Measurements from ENCODE around the gene C12orf42.

The C12orf42 gene

GRCh38 chr12:103423516-103423910 lies 72.3 kb downstream of the C12orf42 start:
- Histone ChIP-seq H3K9me3 (ENCODE audit: severe bottlenecking) (no peaks in the 10 kb centered on the region), H3K4me3 (ENCODE audit: low read depth, low read length) (no peak overlapping the region), H3K27me3 (ENCODE audit: insufficient read depth, low read depth, severe bottlenecking) (no peaks in the 10 kb centered on the region), H3K27ac (no peak overlapping the region), H3K36me3 (no peaks in the 10 kb centered on the region)
- DNase-seq: no peak
- no peak for TF ChIP-seq CTCF (IDR thresholded peaks at IDR 0.05; ENCODE audit: low read depth, low read length)

GRCh38 chr12:103422746-103423515 lies 72.8 kb downstream of the C12orf42 start:
- no peaks in the 10 kb centered on the region for H3K9me3 ChIP-seq (ENCODE audit: severe bottlenecking)
- no peak overlapping the region for H3K27ac ChIP-seq
- no peak overlapping the region for H3K4me3 ChIP-seq (ENCODE audit: low read depth, low read length)
- H3K27me3 ChIP-seq (ENCODE audit: insufficient read depth, low read depth, severe bottlenecking): no peaks in the 10 kb centered on the region
- H3K36me3 ChIP-seq: no peaks in the 10 kb centered on the region
- DNase-seq: peak; percentile 35
- no peak for TF ChIP-seq CTCF (IDR thresholded peaks at IDR 0.05; ENCODE audit: low read depth, low read length)

- Histone ChIP-seq H3K4me3 (ENCODE audit: low read depth, low read length) (no peak overlapping the region), H3K9me3 (ENCODE audit: severe bottlenecking) (no peaks in the 10 kb centered on the region), H3K27me3 (ENCODE audit: insufficient read depth, low read depth, severe bottlenecking) (no peaks in the 10 kb centered on the region), H3K27ac (no peak overlapping the region), H3K36me3 (no peaks in the 10 kb centered on the region)
- no peak for DNase-seq
- no peak for TF ChIP-seq CTCF (IDR thresholded peaks at IDR 0.05; ENCODE audit: low read depth, low read length)
These were observed 73.4 kb downstream of the C12orf42 start for GRCh38 chr12:103422328-103422727.

- no peaks in the 10 kb centered on the region for H3K9me3 ChIP-seq (ENCODE audit: severe bottlenecking)
- TF ChIP-seq CTCF (IDR thresholded peaks at IDR 0.05; ENCODE audit: low read depth, low read length): no peak
- no peaks in the 10 kb centered on the region for H3K36me3 ChIP-seq
- no peak overlapping the region for H3K4me3 ChIP-seq (ENCODE audit: low read depth, low read length)
- H3K27me3 ChIP-seq (ENCODE audit: insufficient read depth, low read depth, severe bottlenecking): no peaks in the 10 kb centered on the region
- DNase-seq: no peak
- no peak overlapping the region for H3K27ac ChIP-seq
These were observed 74.4 kb downstream of the C12orf42 start for GRCh38 chr12:103421402-103421801.

GRCh38 chr12:103415681-103416080 lies 80.1 kb downstream of the C12orf42 start:
- no peak for TF ChIP-seq CTCF (IDR thresholded peaks at IDR 0.05; ENCODE audit: low read depth, low read length)
- Histone ChIP-seq H3K4me3 (ENCODE audit: low read depth, low read length) (no peak overlapping the region), H3K9me3 (ENCODE audit: severe bottlenecking) (no peaks in the 10 kb centered on the region), H3K27ac (no peak overlapping the region), H3K36me3 (no peaks in the 10 kb centered on the region), H3K27me3 (ENCODE audit: insufficient read depth, low read depth, severe bottlenecking) (no peaks in the 10 kb centered on the region)
- no peak for DNase-seq

- Histone ChIP-seq H3K4me3 (ENCODE audit: low read depth, low read length) (no peak overlapping the region), H3K27me3 (ENCODE audit: insufficient read depth, low read depth, severe bottlenecking) (no peaks in the 10 kb centered on the region), H3K36me3 (no peaks in the 10 kb centered on the region), H3K9me3 (ENCODE audit: severe bottlenecking) (no peaks in the 10 kb centered on the region), H3K27ac (no peak overlapping the region)
- no peak for DNase-seq
- TF ChIP-seq CTCF (IDR thresholded peaks at IDR 0.05; ENCODE audit: low read depth, low read length): no peak
These were observed 94.3 kb downstream of the C12orf42 start for GRCh38 chr12:103401421-103401820.

Data from WERI-Rb-1 (cell line).